HL-60 (cell line): ENCODE results near the gene ZCWPW2.

Source experiments
- DNase-seq, 2 experiments: peaks; one replicate each; pipeline ENCODE4 v3.0.0-alpha.2; 2010 to 2020; ENCODE audit warnings: low read depth in 1 of 2, low spot score in 1 of 2
- H3K27ac ChIP-seq: fragments of 250-450 bp; sonication (Bioruptor Pico); replicated peaks from 2 replicates; pipeline ENCODE4 v1.5.1; 2020; ENCODE audit warnings: mild to moderate bottlenecking, moderate library complexity
- H3K27me3 ChIP-seq: fragments of 250-450 bp; sonication (Bioruptor Pico); 2 replicates; pipeline ENCODE4 v1.5.1; 2021; ENCODE audit warnings: mild to moderate bottlenecking, moderate library complexity; ENCODE audit not compliant: insufficient read depth, poor library complexity, severe bottlenecking
- H3K4me3 ChIP-seq: replicated peaks from 2 replicates; pipeline ENCODE4 v1.5.1; 2011; ENCODE audit warnings: mild to moderate bottlenecking, control low read depth, low read length; ENCODE audit not compliant: insufficient read depth
- CTCF ChIP-seq: IDR thresholded peaks from one replicate; pipeline ENCODE4 v1.5.1; 2011; ENCODE audit warnings: low read length, control low read depth, inconsistent platforms; ENCODE audit not compliant: insufficient read depth
- GABPA ChIP-seq: IDR thresholded peaks from 2 replicates; pipeline ENCODE4 v1.6.1; 2012; ENCODE audit warnings: low read depth
- POLR2AphosphoS5 ChIP-seq: IDR thresholded peaks from 2 replicates; pipeline ENCODE4 v1.6.1; 2012; ENCODE audit warnings: low read depth
- REST ChIP-seq: IDR thresholded peaks from 2 replicates; pipeline ENCODE4 v1.6.1; 2012; ENCODE audit warnings: low read depth; ENCODE audit not compliant: insufficient replicate concordance
- SPI1 ChIP-seq: IDR thresholded peaks from 2 replicates; pipeline ENCODE4 v1.6.1; 2012; ENCODE audit warnings: low read depth, mild to moderate bottlenecking, borderline replicate concordance

ZCWPW2 gene

GRCh38 chr3:28553175-28553574 lies 204.7 kb downstream of the ZCWPW2 start:
- no peak for DNase-seq
- H3K4me3 ChIP-seq = no peak overlapping the region
- TF ChIP-seq POLR2AphosphoS5 (no peak), CTCF (no peak), REST (no peak), GABPA (no peak), SPI1 (no peak)
- no peaks in the 10 kb centered on the region for H3K27me3 ChIP-seq
- H3K27ac ChIP-seq = no peak overlapping the region

GRCh38 chr3:28556195-28556594 lies 207.7 kb downstream of the ZCWPW2 start:
- H3K27me3 ChIP-seq = no peaks in the 10 kb centered on the region
- no peak for DNase-seq
- no peak overlapping the region for H3K27ac ChIP-seq
- TF ChIP-seq POLR2AphosphoS5 (no peak), SPI1 (no peak), GABPA (no peak), REST (no peak), CTCF (no peak)
- no peak overlapping the region for H3K4me3 ChIP-seq

- Histone ChIP-seq H3K4me3 (no peak overlapping the region), H3K27ac (no peak overlapping the region), H3K27me3 (no peaks in the 10 kb centered on the region)
- TF ChIP-seq CTCF = no peak
- no peak for TF ChIP-seq REST
- TF ChIP-seq GABPA = no peak
- no peak for TF ChIP-seq POLR2AphosphoS5
- TF ChIP-seq SPI1 = no peak
- no peak for DNase-seq
Observed at GRCh38 chr3:28564211-28564610, 215.7 kb downstream of the ZCWPW2 start.
